LNCaP clone FGC (cell line): ENCODE measurements around the gene RASSF5.

Experiments
- DNase-seq: peaks from one replicate; pipeline ENCODE4 v3.0.0-alpha.2; 2011; ENCODE audit warnings: low read depth
- H3K4me3 ChIP-seq: 2 replicates; pipeline ENCODE4 v1.5.1; 2011; ENCODE audit warnings: mild to moderate bottlenecking, low read depth, low read length, control low read depth
- CTCF ChIP-seq: IDR thresholded peaks from 2 replicates; pipeline ENCODE4 v1.5.1; 2012; ENCODE audit warnings: mild to moderate bottlenecking; ENCODE audit not compliant: control insufficient read depth, insufficient read depth; ENCODE audit errors: extremely low read depth

Gene RASSF5

GRCh38 chr1:206551986-206552326 lies 44.6 kb downstream of the RASSF5 start:
- DNase-seq, result no peak
- no peak for TF ChIP-seq CTCF
- H3K4me3 ChIP-seq, result no peak overlapping the region

DNA sequence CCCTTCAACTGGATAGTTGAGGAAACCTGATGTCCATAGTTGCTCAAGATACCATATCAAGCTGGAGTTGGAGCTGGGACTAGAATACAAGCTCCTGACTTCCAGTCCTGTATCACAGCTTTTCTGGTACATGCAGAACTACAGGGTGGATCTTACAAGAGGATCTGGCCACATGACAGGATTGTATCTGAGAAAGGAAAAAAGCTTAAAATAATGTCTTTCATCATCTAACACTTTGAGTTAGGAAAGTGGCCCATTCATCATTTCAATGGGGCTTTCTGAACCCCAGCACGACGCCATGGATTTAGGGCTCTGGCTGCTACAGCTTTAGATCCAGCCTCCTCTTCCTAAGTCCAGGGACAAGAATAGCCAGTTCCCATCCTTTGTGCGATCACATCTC lies 46.9 kb downstream of the RASSF5 start:
- no peak for DNase-seq
- H3K4me3 ChIP-seq, result no peak overlapping the region
- no peak for TF ChIP-seq CTCF

GRCh38 chr1:206554701-206555472 lies 47.6 kb downstream of the RASSF5 start:
- no peak for DNase-seq
- no peak for TF ChIP-seq CTCF
- no peak overlapping the region for H3K4me3 ChIP-seq

- no peak for TF ChIP-seq CTCF
- no peak overlapping the region for H3K4me3 ChIP-seq
- no peak for DNase-seq
Observed at GRCh38 chr1:206555473-206555935, 48.2 kb downstream of the RASSF5 start.

DNA sequence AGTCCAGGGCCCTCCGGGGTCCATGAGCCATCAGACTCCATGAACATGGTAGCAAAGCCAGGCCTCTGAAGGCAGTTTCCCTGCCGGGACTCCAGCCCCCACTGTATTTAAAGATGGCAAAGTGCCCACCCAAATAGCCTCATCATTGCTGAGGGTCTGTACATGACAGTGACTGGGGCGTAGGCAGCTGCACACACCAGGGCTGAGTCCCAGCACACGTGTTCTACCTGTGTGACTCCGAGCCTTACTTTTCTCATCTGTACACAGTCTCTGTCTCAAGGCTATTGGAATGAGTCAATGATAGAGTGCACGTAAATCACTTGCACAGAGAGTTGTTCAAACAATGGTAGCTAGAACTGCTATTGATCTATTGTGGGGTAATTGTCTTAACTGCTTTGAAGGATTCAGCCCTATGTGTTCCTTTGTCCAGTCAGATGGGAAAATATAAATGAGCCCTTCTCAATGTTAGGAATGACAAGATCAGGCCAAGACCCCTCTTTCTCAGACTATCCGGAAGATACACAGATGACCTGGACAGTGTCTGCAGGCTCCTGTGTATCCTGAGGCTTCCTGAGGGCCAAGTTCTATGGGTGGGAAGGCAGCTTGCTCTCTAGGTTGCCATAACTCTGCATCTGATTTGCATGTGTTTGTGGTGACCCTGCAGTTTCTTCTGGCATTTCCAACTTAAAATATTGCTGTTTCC lies 48.9 kb downstream of the RASSF5 start:
- no peak for DNase-seq
- TF ChIP-seq CTCF, result no peak
- H3K4me3 ChIP-seq, result no peak overlapping the region

- H3K4me3 ChIP-seq, result peak overlapping the region; percentile 51
- DNase-seq, result no peak
- TF ChIP-seq CTCF, result no peak
Observed at GRCh38 chr1:206556750-206557635, 49.7 kb downstream of the RASSF5 start.
